ENCODE measurements around the gene ING4.
A peak's percentile ranks its signal among the peaks of the same experiment; 100 is the strongest.

Gene ING4

GRCh38 chr12:6688999-6689882, 26.3 kb upstream of the ING4 start, which contains the start of gene ZNF384:
TSS of gene ZNF384 (minus strand) at chr12:6689375. CDS start at chr12:6679520, 9,855 bp downstream.
- TF ChIP-seq NFIC (IDR thresholded peaks at IDR 0.05) (0 out of 2 replicates have a peak, but pooled peaks have one; percentile 18), ZBTB7A (IDR thresholded peaks at IDR 0.05; ENCODE audit: low read depth) (no peak), CREB1 (IDR thresholded peaks at IDR 0.05; ENCODE audit: low read depth) (peak; percentile 99), EP300 (IDR thresholded peaks at IDR 0.05; ENCODE audit: borderline replicate concordance) (peak; percentile 43; the same call in 1 of the 2 replicates), RAD21 (IDR thresholded peaks at IDR 0.05; ENCODE audit: low read depth) (no peak), TAF1 (IDR thresholded peaks at IDR 0.05; ENCODE audit: low read depth) (peak; percentile 82), CEBPB (IDR thresholded peaks at IDR 0.05) (peak; percentile 20; the same call in 1 of the 2 replicates), FOXM1 (IDR thresholded peaks at IDR 0.05; ENCODE audit: borderline replicate concordance, low read depth) (peak; percentile 48; the same call in 1 of the 2 replicates), TCF12 (IDR thresholded peaks at IDR 0.05; ENCODE audit: low read depth) (peak; percentile 80), EGR1 (IDR thresholded peaks at IDR 0.05) (peak; percentile 58), TEAD4 (IDR thresholded peaks at IDR 0.05) (peak; percentile 61; the same call in 1 of the 2 replicates), REST (IDR thresholded peaks at IDR 0.05; ENCODE audit: low read depth) (no peak), YY1 (IDR thresholded peaks at IDR 0.05; ENCODE audit: low read depth) (peak; percentile 87)
- TF ChIP-seq, protein P1, sequence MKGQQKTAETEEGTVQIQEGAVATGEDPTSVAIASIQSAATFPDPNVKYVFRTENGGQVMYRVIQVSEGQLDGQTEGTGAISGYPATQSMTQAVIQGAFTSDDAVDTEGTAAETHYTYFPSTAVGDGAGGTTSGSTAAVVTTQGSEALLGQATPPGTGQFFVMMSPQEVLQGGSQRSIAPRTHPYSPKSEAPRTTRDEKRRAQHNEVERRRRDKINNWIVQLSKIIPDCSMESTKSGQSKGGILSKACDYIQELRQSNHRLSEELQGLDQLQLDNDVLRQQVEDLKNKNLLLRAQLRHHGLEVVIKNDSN (IDR thresholded peaks at IDR 0.05), result peak; percentile 34
- TF ChIP-seq, protein P2, sequence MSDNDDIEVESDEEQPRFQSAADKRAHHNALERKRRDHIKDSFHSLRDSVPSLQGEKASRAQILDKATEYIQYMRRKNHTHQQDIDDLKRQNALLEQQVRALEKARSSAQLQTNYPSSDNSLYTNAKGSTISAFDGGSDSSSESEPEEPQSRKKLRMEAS (IDR thresholded peaks at IDR 0.05), result peak; percentile 86

DNA sequence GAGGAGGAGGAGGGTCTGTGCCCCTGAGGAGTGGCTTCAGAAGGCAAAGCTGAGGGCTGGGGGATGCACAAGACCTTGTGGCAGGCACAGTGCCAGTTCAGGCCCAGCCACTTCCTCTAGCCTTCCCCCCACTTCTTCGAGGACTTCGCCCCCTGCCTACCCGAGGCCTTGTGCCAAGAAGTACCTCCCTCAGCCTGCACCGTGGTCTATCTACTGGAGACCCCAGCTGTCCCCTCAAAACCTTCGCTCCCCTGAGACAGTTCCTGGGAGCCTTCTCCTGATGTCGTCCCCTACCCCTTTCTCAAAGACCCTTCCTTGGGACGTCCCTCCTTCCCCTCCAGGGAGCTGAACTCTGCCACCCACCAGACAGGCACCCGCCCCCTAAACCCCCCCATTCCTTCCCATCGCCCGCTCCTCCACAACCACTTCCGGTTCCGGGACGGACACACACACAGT, 25.7 kb upstream of the ING4 start:
- no peak for TF ChIP-seq NFIC (IDR thresholded peaks at IDR 0.05)
- TF ChIP-seq CREB1 (IDR thresholded peaks at IDR 0.05; ENCODE audit: low read depth), result 0 out of 2 replicates have a peak, but pooled peaks have one; percentile 22
- no peak for TF ChIP-seq TAF1 (IDR thresholded peaks at IDR 0.05; ENCODE audit: low read depth)
- TF ChIP-seq EP300 (IDR thresholded peaks at IDR 0.05; ENCODE audit: borderline replicate concordance), result 0 out of 2 replicates have a peak, but pooled peaks have one; percentile 5
- TF ChIP-seq TEAD4 (IDR thresholded peaks at IDR 0.05), result no peak
- no peak for TF ChIP-seq RAD21 (IDR thresholded peaks at IDR 0.05; ENCODE audit: low read depth)
- TF ChIP-seq REST (IDR thresholded peaks at IDR 0.05; ENCODE audit: low read depth), result no peak
- TF ChIP-seq CEBPB (IDR thresholded peaks at IDR 0.05), result no peak
- TF ChIP-seq, protein P1 (IDR thresholded peaks at IDR 0.05), result no peak
- no peak for TF ChIP-seq TCF12 (IDR thresholded peaks at IDR 0.05; ENCODE audit: low read depth)
- TF ChIP-seq EGR1 (IDR thresholded peaks at IDR 0.05), result no peak; the same call in 1 of the 2 replicates
- peak; percentile 79 for TF ChIP-seq ZBTB7A (IDR thresholded peaks at IDR 0.05; ENCODE audit: low read depth)
- no peak for TF ChIP-seq YY1 (IDR thresholded peaks at IDR 0.05; ENCODE audit: low read depth)
- TF ChIP-seq, protein P2 (IDR thresholded peaks at IDR 0.05), result no peak
- TF ChIP-seq FOXM1 (IDR thresholded peaks at IDR 0.05; ENCODE audit: borderline replicate concordance, low read depth), result no peak

DNA sequence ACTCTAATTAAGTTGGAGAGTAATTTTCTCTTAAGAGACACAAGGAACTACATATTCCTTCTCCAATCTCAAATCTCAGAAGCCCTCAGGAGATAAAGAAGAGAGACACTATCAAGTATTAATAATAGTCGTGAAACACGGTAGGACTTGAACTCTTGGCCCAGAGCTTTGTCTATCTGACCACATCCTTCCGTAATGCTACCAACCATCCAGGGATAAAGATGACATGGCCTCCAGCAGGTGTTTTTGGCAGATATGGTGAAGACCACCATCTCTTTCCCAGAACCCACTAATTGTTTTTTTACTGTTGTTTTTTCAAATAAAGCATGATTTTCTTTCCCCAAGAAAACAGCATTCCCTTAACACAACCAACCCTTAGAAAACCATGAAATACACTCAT, 22.9 kb upstream of the ING4 start:
- no peak for TF ChIP-seq ZBTB7A (IDR thresholded peaks at IDR 0.05; ENCODE audit: low read depth)
- TF ChIP-seq, protein P1 (IDR thresholded peaks at IDR 0.05), result no peak
- no peak for TF ChIP-seq TEAD4 (IDR thresholded peaks at IDR 0.05)
- TF ChIP-seq CEBPB (IDR thresholded peaks at IDR 0.05), result no peak
- TF ChIP-seq EGR1 (IDR thresholded peaks at IDR 0.05), result no peak
- no peak for TF ChIP-seq TAF1 (IDR thresholded peaks at IDR 0.05; ENCODE audit: low read depth)
- no peak for TF ChIP-seq NFIC (IDR thresholded peaks at IDR 0.05)
- TF ChIP-seq TCF12 (IDR thresholded peaks at IDR 0.05; ENCODE audit: low read depth), result no peak
- no peak for TF ChIP-seq FOXM1 (IDR thresholded peaks at IDR 0.05; ENCODE audit: borderline replicate concordance, low read depth)
- no peak for TF ChIP-seq YY1 (IDR thresholded peaks at IDR 0.05; ENCODE audit: low read depth)
- no peak for TF ChIP-seq EP300 (IDR thresholded peaks at IDR 0.05; ENCODE audit: borderline replicate concordance)
- TF ChIP-seq REST (IDR thresholded peaks at IDR 0.05; ENCODE audit: low read depth), result no peak
- TF ChIP-seq, protein P2 (IDR thresholded peaks at IDR 0.05), result no peak
- TF ChIP-seq RAD21 (IDR thresholded peaks at IDR 0.05; ENCODE audit: low read depth), result no peak
- TF ChIP-seq CREB1 (IDR thresholded peaks at IDR 0.05; ENCODE audit: low read depth), result no peak

All from Ishikawa (cell line).